BLaER1 treated with 17β-estradiol and CSF1 and Interleukin-3, amounts not matched to agents 10 nM and 100 nM (cell line): ENCODE measurements around the gene CELF2.

Experiments
- H3K27ac ChIP-seq, 11 experiments: shearing (Covaris generic); formaldehyde crosslinking; 2 replicates each; pipeline ENCODE4 v1.8.1; 2022
- H3K27me3 ChIP-seq, 11 experiments: shearing (Covaris generic); formaldehyde crosslinking; 2 replicates each; pipeline ENCODE4 v1.8.1; 2022
- H3K36me3 ChIP-seq, 11 experiments: shearing (Covaris generic); formaldehyde crosslinking; 2 replicates each; pipeline ENCODE4 v1.8.1; 2022
- H3K4me1 ChIP-seq, 10 experiments: shearing (Covaris generic); formaldehyde crosslinking; 2 replicates each; pipeline ENCODE4 v1.8.1; 2022
- H3K4me2 ChIP-seq, 11 experiments: shearing (Covaris generic); formaldehyde crosslinking; 2 replicates each; pipeline ENCODE4 v1.8.1; 2022
- H3K4me3 ChIP-seq, 10 experiments: shearing (Covaris generic); formaldehyde crosslinking; 2 replicates each; pipeline ENCODE4 v1.8.1; 2022
- H3K9ac ChIP-seq, 11 experiments: shearing (Covaris generic); formaldehyde crosslinking; 2 replicates each; pipeline ENCODE4 v1.8.1; 2022
- H3K9me3 ChIP-seq, 11 experiments: shearing (Covaris generic); formaldehyde crosslinking; replicated peaks in 1 of 11; 2 replicates each; pipeline ENCODE4 v1.8.1; 2022
- H4K20me1 ChIP-seq, 11 experiments: shearing (Covaris generic); formaldehyde crosslinking; 2 replicates each; pipeline ENCODE4 v1.8.1; 2022
- Cebpa-rat ChIP-seq, 11 experiments: shearing (Covaris generic); IDR thresholded peaks; 2 replicates each; pipeline ENCODE4 v1.8.1; 2022

CELF2 gene

DNA sequence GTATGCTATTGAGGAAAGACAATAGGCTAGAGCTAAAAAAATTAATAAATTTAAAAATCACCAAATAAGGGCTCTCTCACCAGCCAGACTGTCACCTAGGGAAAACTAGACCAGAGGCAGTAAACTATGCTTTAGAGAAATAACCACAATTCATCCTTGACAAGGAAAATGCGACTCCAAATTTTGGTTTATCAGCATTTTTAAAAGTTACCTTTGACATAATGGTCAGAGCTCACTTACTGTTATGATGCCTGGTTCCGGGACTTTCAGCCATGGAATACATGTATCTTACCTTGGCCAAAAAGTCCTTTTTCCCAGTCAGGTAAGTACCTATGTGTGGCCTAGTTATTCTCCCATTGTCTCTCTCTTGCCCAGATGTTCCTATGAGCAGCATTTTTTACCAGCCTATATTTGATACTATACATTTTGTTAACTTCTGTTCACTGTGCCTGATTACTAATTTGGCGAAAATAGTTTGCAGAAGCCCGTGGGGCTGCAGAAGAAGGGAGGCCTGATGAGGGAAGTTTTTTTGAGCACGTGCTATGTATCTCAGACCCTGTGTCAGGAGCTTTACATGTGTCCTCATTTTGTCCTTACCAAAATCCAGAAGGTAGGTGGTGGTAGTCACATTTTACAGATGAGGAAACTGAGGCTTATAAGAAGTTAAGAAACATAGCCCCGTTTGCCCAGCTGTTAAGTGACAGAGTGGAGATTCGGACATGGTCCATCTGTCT lies 149.7 kb downstream of the CELF2 start:
- Histone ChIP-seq H3K27ac (peak overlapping the region; percentile 91 to 100 (median 98)), H3K4me1 (peaks cover 48 to 65% (median 60%) of the 10 kb centered on the region in 10 experiments), H3K9ac (peak overlapping the region; percentile 92 to 99 (median 97)), H3K36me3 (peaks cover 0 to 59% (median 53%) of the 10 kb centered on the region in 11 experiments; a peak in 17 of 22 replicates), H3K27me3 (no peaks in the 10 kb centered on the region), H3K4me2 (peak overlapping the region; percentile 92 to 98 (median 95)), H3K9me3 (no peaks in the 10 kb centered on the region), H4K20me1 (peaks cover 3 to 65% (median 42%) of the 10 kb centered on the region in 11 experiments; a peak in 19 of 22 replicates), H3K4me3 (peak overlapping the region; percentile 84 to 98 (median 96))
- TF ChIP-seq Cebpa-rat (IDR thresholded peaks at IDR 0.05), result no peak

GRCh38 chr10:11168423-11169090 lies 150.9 kb downstream of the CELF2 start:
- peak overlapping the region; percentile 92 to 98 (median 95) for H3K4me2 ChIP-seq
- H3K4me1 ChIP-seq, result peaks cover 51 to 68% (median 63%) of the 10 kb centered on the region in 10 experiments
- H4K20me1 ChIP-seq, result peaks cover 4 to 77% (median 51%) of the 10 kb centered on the region in 11 experiments; a peak in 20 of 22 replicates
- no peaks in the 10 kb centered on the region for H3K27me3 ChIP-seq
- peak overlapping the region; percentile 84 to 98 (median 96) for H3K4me3 ChIP-seq
- no peaks in the 10 kb centered on the region for H3K9me3 ChIP-seq
- H3K27ac ChIP-seq, result peak overlapping the region; percentile 91 to 100 (median 98); a peak in 21 of 22 replicates
- peak overlapping the region; percentile 92 to 99 (median 97); a peak in 21 of 22 replicates for H3K9ac ChIP-seq
- TF ChIP-seq Cebpa-rat (IDR thresholded peaks at IDR 0.05), result no peak
- H3K36me3 ChIP-seq, result peaks cover 6 to 70% (median 65%) of the 10 kb centered on the region in 11 experiments; a peak in 18 of 22 replicates

DNA sequence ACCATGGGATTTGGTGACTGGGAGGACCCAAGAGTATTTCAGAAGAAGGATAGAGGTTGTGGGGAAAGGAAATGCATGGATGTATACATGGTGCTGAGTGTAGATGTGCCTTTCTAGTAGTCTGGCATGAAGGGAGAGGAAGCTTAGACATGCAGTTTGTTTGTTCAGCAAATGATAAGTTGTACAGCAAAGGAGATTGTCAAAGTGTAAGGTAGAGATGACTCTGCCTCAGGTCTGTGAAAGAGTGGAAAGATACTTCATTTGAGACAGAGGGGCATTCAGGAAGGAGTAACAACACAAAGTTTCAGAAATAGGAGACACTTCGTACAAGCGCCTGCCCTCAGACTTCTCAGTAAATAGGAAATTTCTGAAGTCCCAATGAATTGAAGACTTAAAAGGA lies 152.3 kb downstream of the CELF2 start:
- peak overlapping the region; percentile 84 to 98 (median 96) for H3K4me3 ChIP-seq
- H3K9me3 ChIP-seq, result no peaks in the 10 kb centered on the region
- H4K20me1 ChIP-seq, result peaks cover 4 to 91% (median 65%) of the 10 kb centered on the region in 11 experiments; a peak in 20 of 22 replicates
- peak overlapping the region; percentile 91 to 100 (median 98) for H3K27ac ChIP-seq
- H3K27me3 ChIP-seq, result no peaks in the 10 kb centered on the region
- no peak for TF ChIP-seq Cebpa-rat (IDR thresholded peaks at IDR 0.05)
- H3K36me3 ChIP-seq, result peaks cover 10 to 84% (median 79%) of the 10 kb centered on the region in 11 experiments; a peak in 18 of 22 replicates
- H3K4me1 ChIP-seq, result peaks cover 57 to 72% (median 68%) of the 10 kb centered on the region in 10 experiments
- H3K9ac ChIP-seq, result peak overlapping the region; percentile 80 to 99 (median 97)
- H3K4me2 ChIP-seq, result peak overlapping the region; percentile 92 to 98 (median 95)

DNA sequence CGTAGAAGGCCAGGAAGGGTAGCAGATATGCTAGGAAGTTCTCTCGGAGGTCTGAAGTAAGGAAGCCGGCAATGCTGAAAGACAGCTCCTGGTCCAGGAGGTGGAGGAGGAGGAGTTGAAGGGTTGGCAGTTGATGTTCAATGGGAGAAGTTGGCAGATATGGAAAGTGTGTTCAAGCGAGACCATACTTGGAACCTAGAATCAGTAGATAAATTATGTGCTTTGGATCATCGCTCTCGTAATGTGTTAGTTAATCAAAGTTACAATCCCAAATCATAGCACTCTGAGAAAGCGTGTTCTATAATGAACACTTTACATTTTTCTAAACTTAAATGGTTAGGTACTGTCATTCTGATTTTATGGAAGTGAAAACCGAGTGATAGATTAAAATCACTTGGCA lies 152.9 kb downstream of the CELF2 start:
- Histone ChIP-seq H3K9me3 (no peaks in the 10 kb centered on the region), H4K20me1 (peaks cover 4 to 97% (median 71%) of the 10 kb centered on the region in 11 experiments; a peak in 20 of 22 replicates), H3K27ac (peak overlapping the region; percentile 91 to 100 (median 98)), H3K4me2 (peak overlapping the region; percentile 92 to 98 (median 95)), H3K27me3 (no peaks in the 10 kb centered on the region), H3K4me3 (peak overlapping the region; percentile 84 to 98 (median 96)), H3K4me1 (peaks cover 63 to 78% (median 74%) of the 10 kb centered on the region in 10 experiments), H3K36me3 (peaks cover 16 to 90% (median 85%) of the 10 kb centered on the region in 11 experiments; a peak in 18 of 22 replicates), H3K9ac (peak overlapping the region; percentile 80 to 99 (median 97))
- TF ChIP-seq Cebpa-rat (IDR thresholded peaks at IDR 0.05), result no peak

- peak overlapping the region; percentile 80 to 99 (median 97) for H3K9ac ChIP-seq
- peaks cover 16 to 96% (median 89%) of the 10 kb centered on the region in 11 experiments; a peak in 18 of 22 replicates for H3K36me3 ChIP-seq
- H3K9me3 ChIP-seq, result no peaks in the 10 kb centered on the region
- TF ChIP-seq Cebpa-rat (IDR thresholded peaks at IDR 0.05), result peak; percentile 48 to 86 (median 75); a peak in 18 of 22 replicates
- peak overlapping the region; percentile 84 to 98 (median 96) for H3K4me3 ChIP-seq
- H3K4me1 ChIP-seq, result peaks cover 70 to 85% (median 80%) of the 10 kb centered on the region in 10 experiments
- H3K27ac ChIP-seq, result peak overlapping the region; percentile 91 to 100 (median 98)
- H3K27me3 ChIP-seq, result no peaks in the 10 kb centered on the region
- H4K20me1 ChIP-seq, result peaks cover 4 to 93% (median 77%) of the 10 kb centered on the region in 11 experiments; a peak in 20 of 22 replicates
- H3K4me2 ChIP-seq, result peak overlapping the region; percentile 92 to 98 (median 95)
Observed at GRCh38 chr10:11170993-11171851, 153.6 kb downstream of the CELF2 start.

- Histone ChIP-seq H3K27me3 (no peaks in the 10 kb centered on the region), H3K4me1 (peaks cover 88 to 100% (median 97%) of the 10 kb centered on the region in 10 experiments), H3K36me3 (peaks cover 13 to 96% (median 87%) of the 10 kb centered on the region in 11 experiments; a peak in 19 of 22 replicates), H3K4me2 (peak overlapping the region; percentile 92 to 98 (median 95)), H3K4me3 (peak overlapping the region; percentile 84 to 98 (median 96)), H3K9ac (peak overlapping the region; percentile 79 to 99 (median 97); a peak in 21 of 22 replicates), H3K9me3 (no peaks in the 10 kb centered on the region), H4K20me1 (peaks cover 6 to 89% (median 77%) of the 10 kb centered on the region in 11 experiments; a peak in 19 of 22 replicates), H3K27ac (peak overlapping the region; percentile 91 to 100 (median 98); a peak in 21 of 22 replicates)
- no peak for TF ChIP-seq Cebpa-rat (IDR thresholded peaks at IDR 0.05)
Observed at GRCh38 chr10:11173042-11173441, 155.4 kb downstream of the CELF2 start.

DNA sequence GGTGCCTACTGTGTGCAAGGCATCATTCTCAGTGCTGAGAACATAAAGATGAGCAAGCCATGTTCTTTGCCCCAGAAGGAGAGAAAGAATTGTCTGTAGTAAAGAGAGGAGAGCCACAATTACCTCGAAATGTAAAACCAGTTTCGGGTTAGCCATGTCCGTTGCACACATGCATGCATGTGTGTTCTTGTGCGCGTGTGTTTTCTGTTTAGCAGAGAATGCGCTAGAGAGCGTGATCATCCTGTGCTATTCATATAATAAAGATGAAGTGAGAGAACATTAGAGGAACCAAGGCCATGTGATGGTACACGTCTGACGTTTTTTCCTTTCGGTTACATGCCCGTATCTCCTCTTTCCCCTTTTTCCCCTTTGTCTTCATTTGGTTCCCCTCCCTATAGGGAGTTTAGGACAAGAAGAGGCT lies 158.2 kb downstream of the CELF2 start:
- peaks cover 12 to 96% (median 84%) of the 10 kb centered on the region in 11 experiments; a peak in 20 of 22 replicates for H3K36me3 ChIP-seq
- peak overlapping the region; percentile 77 to 99 (median 97) for H3K9ac ChIP-seq
- H3K27me3 ChIP-seq, result no peaks in the 10 kb centered on the region
- H3K4me3 ChIP-seq, result peak overlapping the region; percentile 39 to 98 (median 76)
- no peak for TF ChIP-seq Cebpa-rat (IDR thresholded peaks at IDR 0.05)
- 0 out of 22 replicates have a peak, but pooled peaks cover 0 to under 1% (median 0%) of the 10 kb centered on the region in 11 experiments for H3K9me3 ChIP-seq
- H3K4me1 ChIP-seq, result peaks cover 93 to 99% (median 96%) of the 10 kb centered on the region in 10 experiments
- H3K27ac ChIP-seq, result peak overlapping the region; percentile 81 to 100 (median 98)
- peaks cover 31 to 86% (median 61%) of the 10 kb centered on the region in 11 experiments; a peak in 21 of 22 replicates for H4K20me1 ChIP-seq
- peak overlapping the region; percentile 92 to 98 (median 95) for H3K4me2 ChIP-seq
